ENCODE measurements around the gene CD22.

Gene CD22

DNA sequence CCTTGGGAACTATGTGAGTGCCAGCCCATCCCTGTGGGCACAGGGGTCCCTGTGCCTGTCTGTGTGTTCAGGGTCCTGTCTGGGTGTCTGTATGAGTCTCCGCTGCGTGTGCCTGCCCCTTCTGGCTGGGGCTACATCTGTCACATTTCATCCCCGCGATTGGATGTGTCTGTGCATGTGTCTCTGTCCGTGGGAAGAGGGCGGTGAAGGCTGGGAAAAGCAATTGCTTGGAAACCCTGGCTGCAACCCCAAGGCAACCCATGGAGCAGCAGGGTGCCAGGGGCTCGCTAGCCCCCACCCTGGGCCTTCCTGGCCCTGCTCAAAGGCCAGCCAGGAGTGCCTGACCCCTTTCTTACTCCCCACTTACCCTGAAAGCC lies 35.6 kb upstream of the CD22 start:
- TF ChIP-seq, protein P1, sequence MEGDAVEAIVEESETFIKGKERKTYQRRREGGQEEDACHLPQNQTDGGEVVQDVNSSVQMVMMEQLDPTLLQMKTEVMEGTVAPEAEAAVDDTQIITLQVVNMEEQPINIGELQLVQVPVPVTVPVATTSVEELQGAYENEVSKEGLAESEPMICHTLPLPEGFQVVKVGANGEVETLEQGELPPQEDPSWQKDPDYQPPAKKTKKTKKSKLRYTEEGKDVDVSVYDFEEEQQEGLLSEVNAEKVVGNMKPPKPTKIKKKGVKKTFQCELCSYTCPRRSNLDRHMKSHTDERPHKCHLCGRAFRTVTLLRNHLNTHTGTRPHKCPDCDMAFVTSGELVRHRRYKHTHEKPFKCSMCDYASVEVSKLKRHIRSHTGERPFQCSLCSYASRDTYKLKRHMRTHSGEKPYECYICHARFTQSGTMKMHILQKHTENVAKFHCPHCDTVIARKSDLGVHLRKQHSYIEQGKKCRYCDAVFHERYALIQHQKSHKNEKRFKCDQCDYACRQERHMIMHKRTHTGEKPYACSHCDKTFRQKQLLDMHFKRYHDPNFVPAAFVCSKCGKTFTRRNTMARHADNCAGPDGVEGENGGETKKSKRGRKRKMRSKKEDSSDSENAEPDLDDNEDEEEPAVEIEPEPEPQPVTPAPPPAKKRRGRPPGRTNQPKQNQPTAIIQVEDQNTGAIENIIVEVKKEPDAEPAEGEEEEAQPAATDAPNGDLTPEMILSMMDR (conservative IDR thresholded peaks at IDR 0.05) = no peak
- peak overlapping the region; percentile 21; the same call in 1 of the 2 replicates for H3K27ac ChIP-seq

GRCh38 chr19:35293808-35294207 lies 35.2 kb upstream of the CD22 start:
- H3K27ac ChIP-seq = no peak overlapping the region
- TF ChIP-seq, protein P1 (conservative IDR thresholded peaks at IDR 0.05) = no peak

DNA sequence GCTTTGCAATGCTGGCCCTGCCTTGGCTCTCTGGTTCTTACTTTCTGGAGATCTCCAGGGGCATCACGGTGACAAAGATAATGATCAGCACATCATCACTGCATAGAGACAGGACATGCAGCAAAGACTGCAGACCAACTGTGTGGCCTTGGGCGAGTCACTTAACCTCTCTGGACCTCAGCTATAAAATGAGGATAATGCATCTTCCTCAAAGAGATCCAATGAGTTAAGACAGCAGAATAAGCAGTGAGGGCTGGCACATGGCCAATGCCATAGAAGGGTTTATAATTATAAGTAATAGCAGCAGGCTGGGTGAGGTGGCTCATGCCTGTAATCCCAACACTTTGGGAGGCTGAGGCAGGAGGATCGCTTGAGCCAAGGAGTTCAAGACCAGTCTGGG lies 34.7 kb upstream of the CD22 start:
- H3K27ac ChIP-seq = no peak overlapping the region
- TF ChIP-seq, protein P1 (conservative IDR thresholded peaks at IDR 0.05) = no peak

DNA sequence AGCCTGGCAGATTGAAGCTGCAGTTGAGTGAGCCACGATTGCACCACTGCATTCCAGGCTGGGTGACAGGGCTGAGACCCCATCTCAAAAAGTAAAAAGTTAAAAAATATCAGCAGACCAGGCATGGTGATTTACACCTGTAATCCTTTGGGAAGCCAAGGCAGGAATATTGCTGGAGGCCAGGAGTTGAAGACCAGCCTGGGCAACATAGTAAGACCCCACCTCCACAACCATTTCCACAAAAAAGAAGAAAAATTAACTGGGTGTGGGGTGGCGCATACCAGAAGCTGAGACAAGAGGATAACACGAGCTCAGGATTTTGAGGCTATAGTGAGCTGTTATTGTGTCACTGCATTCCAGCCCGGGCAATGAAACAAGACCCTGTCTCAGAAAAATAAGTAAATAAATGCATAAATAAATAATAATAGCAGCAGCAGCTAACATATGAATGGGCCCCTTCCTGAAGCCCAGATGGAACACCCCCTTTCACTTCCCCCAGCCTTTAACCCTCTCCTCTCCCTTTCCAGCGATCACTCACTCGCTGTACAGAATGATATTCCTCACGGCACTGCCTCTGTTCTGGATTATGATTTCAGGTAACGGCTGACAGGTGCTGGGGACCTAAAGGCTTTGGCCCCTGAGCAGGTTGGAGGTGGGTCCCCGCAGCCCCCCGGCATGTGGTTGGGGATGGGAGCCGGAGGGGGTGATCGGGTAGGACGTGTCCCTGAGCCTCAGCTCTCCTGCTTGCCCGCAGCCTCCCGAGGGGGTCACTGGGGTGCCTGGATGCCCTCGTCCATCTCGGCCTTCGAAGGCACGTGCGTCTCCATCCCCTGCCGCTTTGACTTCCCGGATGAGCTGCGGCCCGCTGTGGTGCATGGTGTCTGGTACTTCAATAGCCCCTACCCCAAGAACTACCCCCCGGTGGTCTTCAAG lies 33.9 kb upstream of the CD22 start:
- H3K27ac ChIP-seq = no peak overlapping the region
- TF ChIP-seq, protein P1 (conservative IDR thresholded peaks at IDR 0.05) = no peak

DNA sequence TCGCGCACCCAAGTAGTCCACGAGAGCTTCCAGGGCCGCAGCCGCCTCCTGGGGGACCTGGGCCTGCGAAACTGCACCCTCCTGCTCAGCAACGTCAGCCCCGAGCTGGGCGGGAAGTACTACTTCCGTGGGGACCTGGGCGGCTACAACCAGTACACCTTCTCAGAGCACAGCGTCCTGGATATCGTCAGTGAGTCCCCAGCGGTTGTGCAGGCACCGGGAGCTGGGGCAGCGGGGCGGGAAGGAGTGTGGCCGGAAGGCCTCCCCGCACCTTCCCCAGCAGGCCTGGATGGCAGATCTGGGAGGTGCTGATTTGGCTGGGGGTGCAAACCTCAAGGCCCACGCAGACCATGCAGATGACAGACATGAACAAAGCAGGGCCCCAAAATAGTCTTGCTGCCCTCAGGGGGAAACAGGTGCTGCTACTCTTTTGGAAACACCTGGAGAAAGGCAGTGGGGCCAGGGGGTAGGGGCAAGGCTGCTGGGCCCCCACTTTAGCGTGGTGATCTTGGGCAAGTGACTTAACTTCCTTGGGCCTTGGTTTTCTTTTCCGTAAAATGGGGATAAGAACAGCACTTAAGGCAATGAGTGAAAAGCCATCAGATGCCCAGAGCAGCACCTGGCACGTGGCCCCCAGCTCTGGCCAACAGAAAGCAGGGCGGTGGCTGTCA lies 33.1 kb upstream of the CD22 start:
- H3K27ac ChIP-seq = no peak overlapping the region
- TF ChIP-seq, protein P1 (conservative IDR thresholded peaks at IDR 0.05) = no peak

GRCh38 chr19:35296644-35297514 lies 32.1 kb upstream of the CD22 start:
- H3K27ac ChIP-seq = no peak overlapping the region
- TF ChIP-seq, protein P1 (conservative IDR thresholded peaks at IDR 0.05) = no peak

DNA sequence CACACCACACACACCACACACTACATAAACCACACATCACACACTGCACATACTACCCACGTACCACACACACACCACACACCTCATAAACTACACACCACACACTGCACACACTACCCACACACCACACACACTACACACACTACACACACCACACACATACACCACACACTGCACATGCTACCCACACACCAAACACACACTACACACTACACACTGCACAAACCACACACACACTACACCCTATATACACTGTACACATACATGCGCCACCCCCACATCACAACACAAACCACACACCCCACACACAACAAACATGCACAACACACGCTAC lies 31.5 kb upstream of the CD22 start:
- no peak overlapping the region for H3K27ac ChIP-seq
- TF ChIP-seq, protein P1 (conservative IDR thresholded peaks at IDR 0.05) = no peak
